Measurements from ENCODE around the gene PTPRN2. TPM values are rescaled to one million over a fixed set of nuclear protein-coding genes. Genes with fewer than 3 reads are reported as not detected.

Gene PTPRN2
- total RNA-seq, 1 donor from 2014 or later: 32.2 TPM

GRCh38 chr7:158001003-158001402 is 586.6 kb downstream of the PTPRN2 start:
- H3K9me3 Mint-ChIP-seq: no peaks in the 10 kb centered on the region
- H3K4me3 Mint-ChIP-seq: no peak overlapping the region
- H3K27ac Mint-ChIP-seq (ENCODE audit: unreplicated experiment): no peak overlapping the region
- no peak for DNase-seq (ENCODE audit: low read depth, low spot score)
- peaks cover 20% of the 10 kb centered on the region for H3K4me1 Mint-ChIP-seq
- H3K27me3 Mint-ChIP-seq (ENCODE audit: low read depth): no peaks in the 10 kb centered on the region
- no peaks in the 10 kb centered on the region for H3K36me3 Mint-ChIP-seq (ENCODE audit: low read depth)
- TF ChIP-seq CTCF (conservative IDR thresholded peaks at IDR 0.05): no peak

- no peak for DNase-seq (ENCODE audit: low read depth, low spot score)
- H3K27me3 Mint-ChIP-seq (ENCODE audit: low read depth): no peaks in the 10 kb centered on the region
- H3K4me1 Mint-ChIP-seq: peaks cover 23% of the 10 kb centered on the region
- no peaks in the 10 kb centered on the region for H3K36me3 Mint-ChIP-seq (ENCODE audit: low read depth)
- H3K9me3 Mint-ChIP-seq: no peaks in the 10 kb centered on the region
- no peak for TF ChIP-seq CTCF (conservative IDR thresholded peaks at IDR 0.05)
- no peak overlapping the region for H3K4me3 Mint-ChIP-seq
- no peak overlapping the region for H3K27ac Mint-ChIP-seq (ENCODE audit: unreplicated experiment)
These were observed 587.5 kb downstream of the PTPRN2 start for GRCh38 chr7:158000160-158000559.

- TF ChIP-seq CTCF (conservative IDR thresholded peaks at IDR 0.05): no peak
- no peaks in the 10 kb centered on the region for H3K27me3 Mint-ChIP-seq (ENCODE audit: low read depth)
- H3K4me3 Mint-ChIP-seq: no peak overlapping the region
- no peak for DNase-seq (ENCODE audit: low read depth, low spot score)
- H3K27ac Mint-ChIP-seq (ENCODE audit: unreplicated experiment): no peak overlapping the region
- peaks cover 19% of the 10 kb centered on the region for H3K4me1 Mint-ChIP-seq
- no peaks in the 10 kb centered on the region for H3K36me3 Mint-ChIP-seq (ENCODE audit: low read depth)
- H3K9me3 Mint-ChIP-seq: no peaks in the 10 kb centered on the region
These were observed 588.6 kb downstream of the PTPRN2 start for GRCh38 chr7:157998884-157999552.

GRCh38 chr7:157997471-157997870 is 590.2 kb downstream of the PTPRN2 start:
- Mint-ChIP-seq H3K4me1 (peaks cover 15% of the 10 kb centered on the region), H3K4me3 (no peak overlapping the region), H3K9me3 (no peaks in the 10 kb centered on the region), H3K36me3 (ENCODE audit: low read depth) (no peaks in the 10 kb centered on the region), H3K27ac (ENCODE audit: unreplicated experiment) (no peak overlapping the region), H3K27me3 (ENCODE audit: low read depth) (no peaks in the 10 kb centered on the region)
- no peak for TF ChIP-seq CTCF (conservative IDR thresholded peaks at IDR 0.05)
- no peak for DNase-seq (ENCODE audit: low read depth, low spot score)

GRCh38 chr7:157997080-157997440 is 590.6 kb downstream of the PTPRN2 start:
- no peak for DNase-seq (ENCODE audit: low read depth, low spot score)
- Mint-ChIP-seq H3K4me1 (peaks cover 15% of the 10 kb centered on the region), H3K9me3 (no peaks in the 10 kb centered on the region), H3K4me3 (no peak overlapping the region), H3K27ac (ENCODE audit: unreplicated experiment) (no peak overlapping the region), H3K36me3 (ENCODE audit: low read depth) (no peaks in the 10 kb centered on the region), H3K27me3 (ENCODE audit: low read depth) (no peaks in the 10 kb centered on the region)
- no peak for TF ChIP-seq CTCF (conservative IDR thresholded peaks at IDR 0.05)
